SU-DHL-6 (cell line): ENCODE data around the gene LRIT2.

Source experiments
- H2AFZ ChIP-seq: fragments of 200-600 bp; sonication (generic); 2 replicates; pipeline ENCODE4 v1.6.1; 2014; ENCODE audit warnings: low read depth, mild to moderate bottlenecking, moderate library complexity, mixed read lengths, antibody characterized with exemption, low read length; ENCODE audit not compliant: severe bottlenecking
- H3F3A ChIP-seq: fragments of 200-600 bp; shearing (Covaris generic); 2 replicates; pipeline ENCODE4 v1.6.0; 2016; ENCODE audit warnings: antibody characterized with exemption, mild to moderate bottlenecking; ENCODE audit not compliant: insufficient read depth
- H3K27ac ChIP-seq: fragments of 200-600 bp; sonication (generic); 2 replicates; pipeline ENCODE4 v1.5.1; 2016; ENCODE audit warnings: low read depth, mild to moderate bottlenecking, low read length, moderate library complexity, mixed read lengths
- H3K27me3 ChIP-seq: fragments of 200-600 bp; sonication (generic), shearing (Covaris generic); 2 replicates; pipeline ENCODE4 v1.6.0; 2014; ENCODE audit warnings: mild to moderate bottlenecking, low read length
- H3K36me3 ChIP-seq: fragments of 200-600 bp; sonication (generic); 2 replicates; pipeline ENCODE4 v1.6.1; 2014; ENCODE audit warnings: mild to moderate bottlenecking, low read length, mixed read lengths
- H3K4me2 ChIP-seq: fragments of 300-600, 200-600 bp; shearing (Covaris generic), sonication (generic); 2 replicates; pipeline ENCODE4 v1.6.0; 2014; ENCODE audit warnings: low read length, low read depth, mild to moderate bottlenecking; ENCODE audit not compliant: poor library complexity, severe bottlenecking
- H3K4me3 ChIP-seq: fragments of 200-600 bp; sonication (generic); 2 replicates; pipeline ENCODE4 v1.5.1; 2014; ENCODE audit warnings: antibody characterized with exemption, low read length, mild to moderate bottlenecking, mixed read lengths; ENCODE audit not compliant: insufficient read depth, poor library complexity, severe bottlenecking
- H3K79me2 ChIP-seq: fragments of 200-600 bp; sonication (generic); 2 replicates; pipeline ENCODE4 v1.6.1; 2014; ENCODE audit warnings: mild to moderate bottlenecking, low read length, moderate library complexity; ENCODE audit not compliant: insufficient read depth
- H3K9ac ChIP-seq: fragments of 200-600 bp; sonication (generic); 2 replicates; pipeline ENCODE4 v1.7.0; 2014; ENCODE audit warnings: mild to moderate bottlenecking, low read length
- H3K9me2 ChIP-seq: fragments of 200-600 bp; sonication (generic); replicated peaks from 2 replicates; pipeline ENCODE4 v1.6.1; 2014; ENCODE audit warnings: low read length; ENCODE audit not compliant: insufficient read depth
- H3K9me3 ChIP-seq: fragments of 200-600 bp; sonication (generic); 2 replicates; pipeline ENCODE4 v1.6.1; 2014; ENCODE audit warnings: low read length, mixed read lengths; ENCODE audit not compliant: insufficient read depth
- H4K20me1 ChIP-seq: fragments of 200-600 bp; sonication (generic); 2 replicates; pipeline ENCODE4 v1.6.1; 2014; ENCODE audit warnings: low read depth, mild to moderate bottlenecking, antibody characterized with exemption, low read length, moderate library complexity, mixed read lengths
- CTCF ChIP-seq: fragments of 200-600 bp; sonication (generic); IDR thresholded peaks from one replicate; pipeline ENCODE4 v1.5.1; 2017; ENCODE audit warnings: antibody characterized with exemption, mild to moderate bottlenecking, low read length, moderate library complexity; ENCODE audit not compliant: insufficient read depth, poor library complexity, severe bottlenecking
- EZH2phosphoT487 ChIP-seq: fragments of 200-600 bp; sonication (generic), shearing (Covaris generic); conservative IDR thresholded peaks from 2 replicates; pipeline ENCODE4 v1.6.1; 2018; ENCODE audit warnings: mild to moderate bottlenecking, antibody characterized with exemption, low read length, moderate library complexity, mixed read lengths

Gene LRIT2

GRCh38 chr10:84264611-84265141, 39.3 kb upstream of the LRIT2 start:
- Histone ChIP-seq H2AFZ (no peak overlapping the region), H3K9me2 (no peaks in the 10 kb centered on the region), H3K27ac (no peak overlapping the region), H3K36me3 (no peaks in the 10 kb centered on the region), H3F3A (no peaks in the 10 kb centered on the region), H3K79me2 (no peaks in the 10 kb centered on the region), H3K4me2 (no peak overlapping the region), H3K4me3 (no peak overlapping the region), H3K27me3 (no peaks in the 10 kb centered on the region), H3K9ac (no peak overlapping the region), H4K20me1 (no peaks in the 10 kb centered on the region), H3K9me3 (no peaks in the 10 kb centered on the region)
- TF ChIP-seq EZH2phosphoT487 (no peak), CTCF (peak; percentile 89)

- TF ChIP-seq EZH2phosphoT487 (no peak), CTCF (no peak)
- Histone ChIP-seq H3K4me3 (no peak overlapping the region), H3K9me2 (no peaks in the 10 kb centered on the region), H3K9ac (no peak overlapping the region), H3K36me3 (no peaks in the 10 kb centered on the region), H3F3A (no peaks in the 10 kb centered on the region), H3K79me2 (no peaks in the 10 kb centered on the region), H3K27me3 (no peaks in the 10 kb centered on the region), H3K27ac (no peak overlapping the region), H4K20me1 (no peaks in the 10 kb centered on the region), H2AFZ (no peak overlapping the region), H3K4me2 (no peak overlapping the region), H3K9me3 (no peaks in the 10 kb centered on the region)
Observed at GRCh38 chr10:84263716-84264115, 38.4 kb upstream of the LRIT2 start.

GRCh38 chr10:84262190-84262956, 37.0 kb upstream of the LRIT2 start:
- Histone ChIP-seq H3K9ac (no peak overlapping the region), H3K79me2 (no peaks in the 10 kb centered on the region), H3K4me2 (no peak overlapping the region), H3K9me2 (no peaks in the 10 kb centered on the region), H2AFZ (no peak overlapping the region), H3K9me3 (no peaks in the 10 kb centered on the region), H3K36me3 (no peaks in the 10 kb centered on the region), H3K27me3 (no peaks in the 10 kb centered on the region), H3K4me3 (no peak overlapping the region), H4K20me1 (no peaks in the 10 kb centered on the region), H3K27ac (no peak overlapping the region), H3F3A (no peaks in the 10 kb centered on the region)
- no peak for TF ChIP-seq CTCF
- no peak for TF ChIP-seq EZH2phosphoT487
